ENCODE results near the gene KCNH6. TPM values are rescaled to one million over a fixed set of nuclear protein-coding genes. Genes with fewer than 3 reads are reported as not detected.

KCNH6 gene
- total and polyA plus RNA-seq, 9 of the 15 experiments (the other 6 are each of a cell fraction or from before 2014, with no cell fraction given), result not detected

GRCh38 chr17:63525190-63525946, 2.2 kb downstream of the KCNH6 start:
- Histone ChIP-seq H3K4me1 (replicated peaks in 1 of 2; ENCODE audit: control insufficient read depth in 2 of 2, insufficient read depth in 2 of 2, low read length in 2 of 2) (peaks cover 0 to 19% of the 10 kb centered on the region in 2 experiments; a peak in 3 of 5 replicates), H3K27me3 (ENCODE audit: control insufficient read depth in 2 of 2, insufficient read depth in 2 of 2, low read length in 2 of 2) (peaks cover 6 to 40% of the 10 kb centered on the region in 2 experiments; a peak in 4 of 5 replicates), H3K79me2 (ENCODE audit: control insufficient read depth, insufficient read depth, low read length) (no peaks in the 10 kb centered on the region), H3K9ac (ENCODE audit: insufficient read depth in 1 of 2, low read depth in 2 of 2, low read length in 2 of 2) (peak overlapping the region in 1 of 2 experiments; percentile 33; a peak in 1 of 4 replicates), H3K9me3 (replicated peaks; ENCODE audit: control insufficient read depth, insufficient read depth, low read depth, low read length) (no peaks in the 10 kb centered on the region), H3K4me2 (ENCODE audit: insufficient read depth, low read length) (no peak overlapping the region), H3K36me3 (ENCODE audit: control insufficient read depth, insufficient read depth, low read length) (no peaks in the 10 kb centered on the region), H3K27ac (ENCODE audit: extremely low read depth, low read depth, low read length) (no peak overlapping the region), H3K9me1 (ENCODE audit: control insufficient read depth, insufficient read depth, low read length) (peaks cover 5% of the 10 kb centered on the region), H3K4me3 (no peak overlapping the region), H4K20me1 (replicated peaks; ENCODE audit: control insufficient read depth, insufficient read depth, low read length) (peaks cover 23% of the 10 kb centered on the region), H2AFZ (ENCODE audit: low read depth, low read length) (no peak overlapping the region)
- DNase-seq (ENCODE audit: extremely low read depth in 1 of 4, low spot score in 3 of 4) (no peak), FAIRE-seq (no peak), ATAC-seq (no peak)
- intact Hi-C loops (cut with micrococcal nuclease), result no loop called here
- TF ChIP-seq SUPT5H (IDR thresholded peaks at IDR 0.05) (no peak), ZBTB11 (CRISPR knock-in tag; IDR thresholded peaks at IDR 0.05) (0 out of 6 replicates have a peak, but pooled peaks of 1 of the 3 experiments have one; percentile 24)
- 0% methylated on average over 5 of the region's 6 CpGs for WGBS (ENCODE audit: insufficient coverage, low coverage, missing lambda C conversion rate)
- CTCF ChIA-PET (ENCODE audit: low intra/inter-chr PET ratio), result no interaction called here
- in situ Hi-C loops (cut with MboI), result no loop called here
- no TSS peak for BruUV-seq (replicated peaks)
- POLR2A ChIA-PET, result no interaction called here
